NCI-H2029 treated with DMSO at 0.1 percent for 48 hours (cell line): ENCODE data around the gene ARHGEF33.

Experiments
- DNase-seq: peaks from one replicate; lab custom pipeline; 2025; lab: John Stamatoyannopoulos, UW

ARHGEF33 gene

DNA sequence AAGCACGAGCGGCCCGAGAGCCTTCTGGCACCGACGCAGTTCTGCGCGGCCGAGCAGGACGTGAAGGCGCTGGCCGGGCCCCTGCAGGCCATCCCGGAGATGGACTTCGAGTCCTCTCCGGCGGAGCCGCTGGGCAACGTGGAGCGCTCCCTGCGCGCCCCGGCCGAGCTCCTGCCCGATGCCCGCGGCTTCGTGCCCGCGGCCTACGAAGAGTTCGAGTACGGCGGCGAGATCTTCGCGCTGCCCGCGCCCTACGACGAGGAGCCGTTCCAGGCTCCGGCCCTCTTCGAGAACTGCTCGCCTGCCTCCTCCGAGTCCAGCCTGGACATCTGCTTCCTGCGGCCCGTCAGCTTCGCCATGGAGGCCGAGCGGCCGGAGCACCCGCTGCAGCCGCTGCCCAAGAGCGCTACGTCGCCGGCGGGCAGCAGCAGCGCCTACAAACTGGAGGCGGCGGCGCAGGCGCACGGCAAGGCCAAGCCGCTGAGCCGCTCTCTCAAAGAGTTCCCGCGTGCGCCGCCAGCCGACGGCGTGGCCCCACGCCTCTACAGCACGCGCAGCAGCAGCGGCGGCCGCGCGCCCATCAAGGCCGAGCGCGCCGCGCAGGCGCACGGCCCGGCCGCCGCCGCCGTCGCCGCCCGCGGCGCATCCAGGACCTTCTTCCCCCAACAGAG, 70.4 kb downstream of the ARHGEF33 start:
- DNase-seq = no peak

DNA sequence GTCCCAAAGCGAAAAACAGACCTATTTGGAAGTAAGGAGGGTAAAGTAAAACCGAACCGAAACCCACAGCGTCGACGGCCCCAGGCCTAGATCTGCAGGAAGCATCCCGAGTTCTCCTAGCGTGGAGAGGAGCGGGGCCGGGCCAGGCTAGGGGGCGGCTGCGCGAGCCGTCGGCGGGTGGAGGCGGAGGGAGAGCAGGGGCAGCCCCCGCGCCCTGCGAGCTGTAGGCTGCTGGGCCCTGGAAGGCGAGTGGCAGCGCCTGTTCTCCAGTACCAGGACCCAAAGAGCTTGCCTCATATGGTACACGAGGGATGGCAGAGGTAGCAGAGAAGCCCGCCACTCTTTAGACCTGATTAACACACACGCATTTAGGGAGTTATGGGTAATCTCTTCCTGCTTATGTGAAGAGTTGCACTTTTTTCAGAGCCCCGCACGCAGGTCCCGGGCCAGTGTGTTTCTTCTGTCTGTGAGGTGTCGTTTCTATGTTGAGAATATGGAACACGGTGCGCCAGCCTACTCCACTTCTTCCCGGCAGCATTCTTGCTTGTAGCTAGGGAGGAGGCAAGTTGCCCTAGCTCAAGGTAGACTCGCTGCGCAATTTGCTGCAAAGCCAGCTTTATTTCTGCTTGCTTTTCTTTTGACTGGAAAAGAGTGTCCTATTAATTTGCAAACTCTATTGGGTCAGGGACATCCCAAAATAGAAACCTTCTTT, 71.1 kb downstream of the ARHGEF33 start:
- no peak for DNase-seq

DNA sequence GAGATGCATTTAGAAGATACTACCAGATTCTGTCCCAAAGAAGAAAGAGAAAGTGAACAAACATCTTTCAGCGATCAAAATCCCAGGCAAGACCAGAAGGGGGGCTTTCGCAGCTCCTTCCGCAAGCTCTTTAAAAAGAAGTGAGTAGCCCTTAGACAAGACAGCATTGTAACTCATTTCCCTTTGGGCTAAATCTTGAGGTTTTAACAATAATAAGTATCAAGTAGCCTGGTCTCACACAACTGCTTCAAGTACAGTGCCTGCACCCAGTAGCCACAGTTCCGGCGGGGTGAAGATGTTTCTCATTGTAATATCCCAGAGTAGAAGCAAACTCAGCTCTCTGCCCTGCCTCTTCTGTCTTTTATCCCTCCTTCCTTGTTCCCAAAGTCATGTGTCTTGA, 76.3 kb downstream of the ARHGEF33 start:
- no peak for DNase-seq

DNA sequence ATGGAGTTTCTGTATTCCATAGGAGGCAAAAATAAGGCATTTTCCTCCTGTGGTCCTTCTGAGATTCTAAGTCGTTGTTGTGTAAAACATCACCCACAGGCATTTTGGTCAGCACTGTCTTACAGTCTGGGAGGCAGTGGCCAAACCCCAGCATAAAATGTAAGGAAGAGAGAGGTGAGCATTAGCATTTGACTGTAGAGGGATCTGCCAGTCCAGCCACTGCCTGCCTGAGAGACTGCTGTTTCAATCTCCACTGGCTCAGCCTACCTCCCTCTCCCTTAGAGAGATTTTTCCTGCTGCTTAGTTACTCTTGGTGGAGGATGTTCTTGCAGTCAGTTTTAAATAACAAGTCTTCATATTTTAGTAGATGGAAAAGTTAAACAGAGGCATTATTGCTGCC, 77.0 kb downstream of the ARHGEF33 start:
- DNase-seq = no peak

DNA sequence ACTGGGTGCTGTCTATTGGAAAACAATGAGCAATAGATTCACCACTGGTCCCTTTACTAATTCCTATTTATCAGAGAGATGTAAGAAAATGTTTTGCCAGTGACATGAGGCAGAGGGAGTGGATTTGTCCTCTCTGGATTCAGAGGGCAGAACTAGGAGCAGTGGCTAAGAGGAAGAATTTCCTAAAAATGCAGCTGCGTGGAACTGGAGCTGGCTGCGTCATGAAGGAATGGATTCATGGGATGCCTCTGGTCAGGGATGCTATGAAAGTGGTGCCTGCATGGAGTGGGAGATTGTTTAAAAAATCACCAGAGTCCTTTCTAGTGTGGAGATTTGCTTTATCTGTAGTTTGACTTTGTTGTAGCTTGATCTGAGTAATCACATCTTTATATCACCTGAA, 78.3 kb downstream of the ARHGEF33 start:
- no peak for DNase-seq

DNA sequence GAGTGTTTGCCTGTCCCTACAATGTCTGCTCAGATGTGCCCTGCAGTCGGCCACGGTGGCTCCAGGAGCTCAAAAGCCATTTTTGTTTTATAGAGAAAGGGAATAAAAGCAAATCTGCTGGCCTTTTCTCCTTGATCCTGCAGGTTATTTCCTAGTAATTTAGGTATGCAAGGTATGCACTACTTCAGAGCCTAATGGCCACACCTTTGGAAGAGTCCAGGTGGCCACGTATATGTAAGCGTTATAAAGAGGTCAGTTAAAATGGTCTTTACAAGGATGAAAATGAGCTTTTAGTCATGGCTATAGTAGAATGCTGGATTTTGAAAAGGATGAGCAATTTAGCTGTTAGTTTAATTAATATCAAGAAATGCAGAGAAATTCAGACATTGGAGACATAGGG, 81.7 kb downstream of the ARHGEF33 start:
- no peak for DNase-seq

DNA sequence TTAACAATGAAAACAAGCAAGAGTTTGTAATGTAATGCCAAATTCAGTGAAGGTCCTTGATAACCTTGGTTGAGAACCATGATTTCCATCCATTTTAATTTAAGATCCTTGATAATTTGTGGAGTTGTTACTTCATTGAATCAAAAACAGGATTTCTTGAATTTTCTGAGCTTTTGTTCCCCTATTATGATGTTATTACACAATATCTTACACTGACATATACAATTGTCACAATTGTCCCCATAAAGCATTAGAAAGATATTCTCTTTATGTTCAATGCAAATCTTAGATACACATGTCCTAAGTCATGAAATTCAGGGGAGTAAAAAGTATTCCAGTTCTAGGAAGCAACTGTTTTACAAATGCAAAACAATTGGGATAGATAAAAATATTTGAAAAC, 83.6 kb downstream of the ARHGEF33 start:
- DNase-seq = no peak

DNA sequence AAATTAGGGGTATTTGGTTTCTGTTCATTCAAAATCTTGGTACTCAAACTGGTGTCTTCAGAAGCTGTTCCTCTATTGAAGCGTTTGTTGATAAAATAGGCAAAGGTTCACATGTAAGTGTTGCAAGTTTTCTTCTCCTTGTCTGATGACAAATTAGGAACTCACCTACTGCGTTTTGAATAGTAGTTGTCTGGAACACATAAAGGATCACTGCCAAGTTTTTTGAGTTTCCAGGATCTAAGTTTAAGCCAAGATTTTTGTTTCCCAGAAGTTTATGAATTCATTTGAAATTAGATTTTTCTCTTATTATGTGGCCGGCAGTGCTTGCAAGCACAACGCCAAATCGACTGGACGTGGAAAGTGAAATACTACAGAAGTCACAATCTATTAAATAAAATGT, 85.4 kb downstream of the ARHGEF33 start:
- DNase-seq = no peak

DNA sequence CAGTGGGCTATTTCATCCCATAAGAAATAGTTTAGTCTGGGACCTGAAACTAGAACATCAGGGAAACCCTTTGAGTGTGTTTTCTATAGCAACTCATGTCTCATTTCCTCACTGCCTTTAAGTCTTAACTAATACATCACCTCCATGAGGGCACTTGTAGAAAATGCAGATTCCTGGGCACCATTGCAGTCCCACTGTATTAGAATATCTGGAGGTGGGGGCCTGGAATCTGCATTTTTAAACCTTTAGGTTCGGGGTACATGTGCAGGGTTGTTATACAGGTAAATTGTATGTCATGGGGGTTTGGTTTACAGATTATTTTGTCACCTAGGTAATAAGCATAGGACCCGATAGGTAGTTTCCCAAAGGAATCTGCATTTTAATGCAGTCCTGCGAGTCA, 87.4 kb downstream of the ARHGEF33 start:
- no peak for DNase-seq

DNA sequence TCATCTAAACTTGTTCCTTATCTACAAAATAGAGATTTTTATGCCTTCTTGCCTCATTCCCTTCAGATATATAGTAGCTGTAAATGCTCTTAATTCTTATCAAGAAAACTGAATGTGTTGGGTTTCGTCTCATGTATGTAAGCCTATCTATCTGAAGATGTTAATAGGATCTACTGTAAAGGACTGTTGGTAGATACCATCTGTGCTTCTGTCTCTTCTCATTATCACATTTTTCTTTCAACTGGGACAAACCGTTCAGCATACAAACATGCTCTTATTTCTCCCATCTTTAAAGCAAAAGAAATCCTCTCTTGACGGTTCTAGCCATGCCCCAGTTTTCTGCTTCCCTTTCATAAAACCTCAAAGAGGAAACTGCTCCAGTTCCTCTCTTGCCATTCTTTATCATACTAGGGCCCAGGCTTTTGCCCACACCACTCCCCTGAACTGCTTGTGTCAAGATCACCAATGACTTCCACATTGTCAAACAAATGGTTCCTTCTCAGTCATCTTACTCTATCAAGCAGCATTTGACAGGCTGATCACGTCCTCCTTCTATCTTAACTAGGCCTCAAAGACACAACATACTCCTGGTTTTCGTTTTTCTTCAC, 88.7 kb downstream of the ARHGEF33 start:
- DNase-seq = no peak

DNA sequence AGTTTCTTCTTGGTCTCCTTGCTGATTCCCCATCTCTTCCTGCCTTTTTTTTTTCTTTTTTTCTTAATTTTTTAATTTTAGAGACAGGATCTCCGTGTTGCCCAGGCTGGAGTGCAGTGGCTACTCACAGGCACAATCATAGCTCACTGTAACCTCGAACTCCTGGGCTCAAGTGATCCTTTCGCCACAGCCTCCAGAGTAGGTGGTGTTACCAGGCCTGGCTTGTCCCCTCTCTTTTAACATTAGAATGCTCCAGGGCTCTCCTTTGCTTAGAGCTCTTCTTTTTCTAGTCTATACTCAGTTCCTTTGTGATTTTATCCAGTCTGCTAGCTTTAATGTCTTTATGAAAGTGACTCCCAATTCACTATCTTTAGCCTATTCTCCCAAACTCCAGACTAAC, 89.2 kb downstream of the ARHGEF33 start:
- no peak for DNase-seq

DNA sequence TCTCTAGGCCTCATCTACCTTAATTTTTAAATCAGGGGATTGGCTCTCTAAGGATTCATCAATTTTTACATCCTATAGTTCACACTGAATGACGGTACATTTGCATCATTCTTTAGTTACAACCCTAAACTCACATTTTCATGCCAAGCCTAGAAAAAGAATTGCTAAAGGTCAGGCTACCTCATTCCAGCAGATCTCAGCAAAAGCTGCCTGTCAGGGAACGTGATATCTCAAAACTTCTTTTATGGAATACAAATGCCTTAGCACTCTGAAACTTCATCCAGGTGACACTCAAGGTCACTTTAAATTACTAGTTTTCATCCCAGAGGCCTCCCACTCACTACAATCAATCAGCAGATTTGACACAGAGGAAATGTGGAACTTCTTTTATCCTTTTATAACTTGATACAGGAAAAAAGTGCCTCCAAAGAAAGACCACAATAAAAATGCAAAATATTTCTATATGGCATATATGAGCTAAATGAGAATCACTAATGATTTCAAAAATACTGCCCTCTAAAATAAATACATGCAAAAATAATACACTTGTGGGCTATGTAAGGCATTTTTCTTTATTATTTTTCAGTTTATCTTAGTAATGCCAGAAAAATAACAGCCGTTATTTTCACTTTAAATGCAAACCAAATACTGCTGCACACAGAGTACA, 91.5 kb downstream of the ARHGEF33 start:
- DNase-seq = no peak

DNA sequence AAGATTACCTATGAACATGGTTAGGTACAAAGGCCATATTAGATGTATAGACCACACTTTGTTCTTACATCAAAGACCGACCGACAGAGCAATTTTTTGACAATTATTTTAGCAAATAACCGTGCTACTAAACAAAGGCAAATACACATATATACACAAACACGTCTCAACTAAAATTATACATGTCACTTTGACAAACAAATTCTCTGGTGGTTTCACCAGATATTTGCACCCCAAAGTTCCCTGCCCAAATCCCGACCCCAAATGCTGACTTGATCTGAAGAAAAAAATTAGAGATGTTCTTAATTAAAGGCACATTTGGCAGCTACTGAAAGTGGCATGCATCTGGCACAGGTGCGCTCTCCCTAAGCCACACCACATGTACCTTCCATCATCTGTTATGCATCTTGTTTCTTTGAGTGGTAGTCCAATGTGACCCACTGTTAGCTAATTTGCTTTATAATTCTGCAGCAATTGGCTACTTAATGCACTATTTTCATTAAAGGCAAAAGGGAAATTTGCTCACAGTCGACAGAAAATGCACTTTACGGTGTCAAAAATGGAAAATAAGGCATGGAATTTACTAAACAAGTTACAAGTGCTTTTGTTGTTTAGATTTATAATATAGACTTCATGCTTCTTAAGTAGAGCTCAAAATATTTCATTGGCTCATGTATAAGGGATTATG, 92.1 kb downstream of the ARHGEF33 start:
- no peak for DNase-seq

DNA sequence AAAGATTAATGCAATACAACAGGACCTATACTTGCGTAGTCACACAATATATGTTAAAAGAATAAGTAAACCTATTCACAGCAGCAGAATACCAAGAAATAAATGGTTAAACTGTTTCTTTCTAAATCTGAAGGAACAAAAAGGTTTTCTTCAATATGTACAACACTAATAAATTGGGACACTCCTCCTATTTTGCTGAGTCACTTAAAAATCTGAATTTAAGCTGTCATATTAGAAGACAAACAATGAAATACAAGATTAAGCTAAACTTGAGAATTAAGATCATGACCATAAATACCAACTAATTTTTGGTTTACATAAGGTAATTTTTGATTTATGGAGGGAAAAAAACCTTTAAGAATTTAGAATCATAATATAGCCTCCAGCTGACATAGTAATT, 92.8 kb downstream of the ARHGEF33 start:
- DNase-seq = no peak

DNA sequence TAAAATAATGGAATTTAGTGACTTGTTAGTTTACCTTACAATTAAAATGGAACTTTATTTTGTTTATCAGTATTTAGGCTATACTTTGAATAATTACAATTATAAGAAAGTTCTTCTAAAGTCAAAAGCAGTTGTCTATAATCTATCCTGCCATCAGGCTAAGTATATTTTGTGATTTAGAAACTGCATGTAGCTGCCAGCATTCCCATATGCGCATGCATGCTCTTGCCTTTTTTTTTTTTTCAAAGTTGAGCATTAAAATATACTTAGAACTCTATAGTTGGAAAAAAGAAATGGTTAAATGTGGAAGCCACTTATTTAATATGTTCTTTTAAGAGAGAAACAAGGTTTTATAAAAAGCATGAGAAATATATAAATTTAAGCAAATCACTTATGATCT, 99.0 kb downstream of the ARHGEF33 start:
- no peak for DNase-seq

DNA sequence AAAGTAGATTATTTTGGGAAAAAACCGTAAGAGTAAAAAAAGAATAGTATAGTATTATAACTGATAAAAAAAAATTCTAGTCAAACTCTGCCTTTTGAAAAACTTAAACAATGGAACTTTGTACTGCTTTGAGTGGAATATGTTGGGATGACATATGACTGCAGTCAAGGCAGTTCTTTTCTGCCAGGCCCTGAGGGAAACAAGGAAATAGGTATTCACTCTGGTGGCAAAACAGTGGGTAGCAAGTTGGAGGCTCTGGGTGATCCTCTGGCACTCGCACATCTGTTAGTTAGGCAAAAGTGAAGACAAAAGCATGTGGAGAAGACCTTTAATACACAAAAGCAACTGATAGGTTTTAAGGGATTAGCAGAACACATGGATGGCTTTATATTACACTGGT, 102.2 kb downstream of the ARHGEF33 start:
- DNase-seq = no peak

DNA sequence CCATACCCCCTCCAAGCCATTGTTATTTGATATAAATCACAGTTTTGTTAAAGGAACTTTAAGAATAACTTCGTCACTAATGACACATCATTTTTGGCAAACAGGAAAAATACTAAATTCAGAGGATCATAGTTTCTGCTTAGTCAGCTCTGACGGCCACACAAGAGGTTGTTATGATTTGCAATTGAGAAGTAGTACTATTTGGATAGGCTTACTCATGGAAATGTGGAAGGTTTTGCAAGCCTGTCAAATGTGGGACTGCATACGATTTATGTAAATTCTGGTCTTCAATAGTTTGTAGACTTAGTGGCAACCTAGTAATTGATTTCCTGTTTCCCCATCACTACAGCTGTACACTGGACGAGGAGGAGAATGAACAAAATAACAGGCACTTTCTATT, 108.1 kb downstream of the ARHGEF33 start:
- no peak for DNase-seq

DNA sequence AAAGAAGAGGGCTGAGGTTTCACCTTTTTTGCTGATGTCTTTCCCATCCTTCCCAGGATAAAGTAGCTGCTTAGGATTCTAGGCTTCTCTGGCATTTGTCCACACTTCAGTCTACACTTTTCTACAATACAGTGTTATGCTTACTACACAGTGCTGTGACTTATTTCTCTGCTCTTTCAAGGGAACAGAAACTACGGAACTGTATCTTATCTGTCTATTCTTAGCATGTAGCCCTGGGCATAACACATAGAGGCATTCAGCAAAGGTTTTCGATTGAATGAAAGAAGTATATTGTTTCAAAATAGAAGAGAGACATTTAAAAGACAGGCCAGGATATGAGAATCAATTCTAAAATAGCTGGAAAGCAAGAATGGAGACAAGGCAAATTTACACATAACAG, 110.9 kb downstream of the ARHGEF33 start:
- DNase-seq = no peak

DNA sequence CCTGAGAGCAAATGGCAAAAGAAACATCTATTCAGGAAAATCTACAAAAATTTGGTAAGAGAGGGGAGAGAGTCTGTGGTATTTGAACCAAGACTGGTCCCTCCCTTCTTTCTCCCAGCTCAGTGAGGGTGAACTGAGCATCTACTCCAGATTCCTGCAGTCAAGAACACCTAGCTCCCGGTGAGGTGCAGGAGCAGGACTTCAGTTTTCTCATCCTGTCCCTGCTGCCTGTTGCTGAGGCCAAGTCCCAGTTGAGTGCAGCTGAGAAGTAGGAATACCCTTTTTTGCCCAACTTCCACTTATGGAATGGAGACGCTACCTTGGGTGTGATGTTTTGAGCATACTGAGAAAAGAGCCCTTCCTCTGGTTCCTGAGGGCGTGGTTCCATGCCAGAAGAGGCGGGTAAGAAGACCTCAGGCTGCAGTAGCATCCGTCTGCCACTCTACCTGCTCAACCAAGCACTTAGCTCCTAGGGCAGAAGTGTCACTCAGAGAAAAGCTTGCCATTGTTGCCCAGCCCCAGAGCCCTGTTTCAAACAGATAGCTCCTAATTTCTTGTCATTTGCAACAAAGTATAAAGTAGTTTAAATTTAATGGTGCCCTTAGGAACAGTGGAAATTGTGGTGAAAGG, 118.3 kb downstream of the ARHGEF33 start:
- no peak for DNase-seq

DNA sequence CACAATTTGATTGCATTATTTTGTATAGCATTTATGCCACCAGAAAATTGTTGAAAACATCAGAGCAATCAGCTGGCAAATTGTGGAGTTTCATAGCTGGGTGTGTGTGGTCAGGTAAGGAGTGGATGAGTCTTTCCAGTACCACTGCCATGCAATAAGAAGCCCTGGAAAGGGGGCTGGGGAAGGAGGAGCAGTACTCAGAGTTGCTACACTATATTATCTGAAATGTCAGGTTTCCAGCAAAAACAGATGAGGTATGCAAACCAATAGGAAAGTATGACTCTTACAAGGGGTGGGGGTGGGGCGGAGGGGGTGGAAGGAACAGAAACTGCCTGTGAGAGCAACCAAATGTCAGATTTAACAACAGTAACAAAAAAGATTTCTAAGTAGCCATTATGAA, 119.0 kb downstream of the ARHGEF33 start:
- no peak for DNase-seq

DNA sequence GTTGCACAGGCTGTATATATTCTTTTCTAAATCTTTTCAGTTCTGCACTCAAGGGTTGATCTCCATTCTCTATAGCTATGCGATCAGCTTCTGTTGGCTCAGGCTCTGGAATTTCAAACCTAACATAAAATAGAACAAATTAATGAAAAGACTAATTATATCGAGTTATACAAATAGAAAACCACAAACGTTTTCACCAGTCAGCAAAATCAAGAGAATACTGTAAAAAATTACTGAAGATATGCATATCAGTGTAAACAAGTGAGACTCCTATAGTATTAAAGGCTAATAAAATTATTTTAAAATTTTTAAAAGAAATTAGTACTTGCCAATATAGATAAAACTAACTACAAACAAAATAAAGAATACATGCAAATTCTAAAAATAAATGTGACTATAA, 124.2 kb downstream of the ARHGEF33 start:
- DNase-seq = no peak

DNA sequence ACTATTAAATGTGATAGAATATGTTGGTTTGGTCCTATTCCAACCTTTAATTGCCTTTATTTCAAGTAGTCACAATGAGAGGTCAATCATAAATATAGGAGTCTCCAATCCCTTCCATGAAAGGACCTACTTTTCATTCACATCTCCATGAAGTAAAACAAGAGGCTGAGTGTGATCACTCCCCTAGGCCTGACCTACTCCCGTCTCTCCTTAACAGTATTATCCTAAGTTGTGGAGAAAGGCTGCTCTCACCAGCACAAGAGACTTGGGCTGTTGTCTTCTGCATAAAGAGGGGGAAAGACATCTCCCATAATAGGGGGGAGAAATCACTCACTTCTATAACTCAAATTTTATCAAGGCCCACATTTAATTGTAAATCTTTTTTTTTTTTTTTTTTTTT, 125.7 kb downstream of the ARHGEF33 start:
- DNase-seq = no peak
